ENCODE data around the gene PRKRA. TPM values are rescaled to one million over a fixed set of nuclear protein-coding genes. Genes with fewer than 3 reads are reported as not detected.

Gene PRKRA
- total and polyA plus RNA-seq, 4 donors, result 8.3 to 28.1 (median 13.4) TPM

- H3K36me3 ChIP-seq (ENCODE audit: control insufficient read depth in 4 of 4, insufficient read depth in 3 of 4, low read depth in 1 of 4, low read length in 3 of 4), result no peaks in the 10 kb centered on the region
- 33% methylated on average over 1 of the region's 1 CpG for WGBS
- no peak overlapping the region for H3K4me3 ChIP-seq (ENCODE audit: low read depth in 1 of 3, low read length in 3 of 3)
These were observed 31.9 kb downstream of the PRKRA start for GRCh38 chr2:178419123-178419522.

GRCh38 chr2:178418426-178418825, 32.5 kb downstream of the PRKRA start:
- WGBS, result 94% methylated on average over 1 of the region's 1 CpG
- no peak for DNase-seq (ENCODE audit: low spot score)
- TF ChIP-seq FOXA2 (IDR thresholded peaks at IDR 0.05), result no peak
- no peak for TF ChIP-seq GABPA (IDR thresholded peaks at IDR 0.05 in 1 of 2, conservative IDR thresholded peaks at IDR 0.05 in 1 of 2)
- TF ChIP-seq ATF3 (IDR thresholded peaks at IDR 0.05), result no peak
- TF ChIP-seq RAD21 (IDR thresholded peaks at IDR 0.05), result no peak
- TF ChIP-seq TAF1 (conservative IDR thresholded peaks at IDR 0.05), result no peak
- no peak for TF ChIP-seq SP1 (IDR thresholded peaks at IDR 0.05)
- TF ChIP-seq CTCF (IDR thresholded peaks at IDR 0.05; ENCODE audit: low read depth, low read length, missing input control), result no peak
- no peak for TF ChIP-seq EGR1 (IDR thresholded peaks at IDR 0.05; ENCODE audit: low read depth in 2 of 2)
- TF ChIP-seq HNF4A (conservative IDR thresholded peaks at IDR 0.05), result no peak
- no peak for TF ChIP-seq FOXA1 (IDR thresholded peaks at IDR 0.05)
- TF ChIP-seq YY1 (IDR thresholded peaks at IDR 0.05), result no peak

More at GRCh38 chr2:178419123-178419522, 31.9 kb downstream of the PRKRA start:
- peaks cover 0 to 9% (median 4%) of the 10 kb centered on the region in 4 donors for H3K4me1 ChIP-seq (ENCODE audit: control insufficient read depth in 4 of 4, insufficient read depth in 4 of 4, low read length in 3 of 4)
- no peak for DNase-seq (ENCODE audit: low spot score)
- no peaks in the 10 kb centered on the region for H3K9me3 ChIP-seq (ENCODE audit: control insufficient read depth in 4 of 4, low read length in 3 of 4)
- H3K27me3 ChIP-seq (ENCODE audit: control insufficient read depth in 4 of 4, insufficient read depth in 4 of 4, low read length in 3 of 4), result no peaks in the 10 kb centered on the region
- TF ChIP-seq REST (IDR thresholded peaks at IDR 0.05), result no peak
- no peak for TF ChIP-seq HNF4G (IDR thresholded peaks at IDR 0.05)
- TF ChIP-seq FOXA2 (IDR thresholded peaks at IDR 0.05), result no peak
- TF ChIP-seq MAX (IDR thresholded peaks at IDR 0.05), result no peak
- TF ChIP-seq JUND (IDR thresholded peaks at IDR 0.05), result no peak
- TF ChIP-seq HNF4A (conservative IDR thresholded peaks at IDR 0.05), result no peak
- TF ChIP-seq NR2F2 (IDR thresholded peaks at IDR 0.05), result no peak
- TF ChIP-seq CTCF (IDR thresholded peaks at IDR 0.05; ENCODE audit: low read depth, low read length, missing input control), result peak; percentile 18
- peak; percentile 52 to 78 for TF ChIP-seq RAD21 (IDR thresholded peaks at IDR 0.05)
- no peak overlapping the region for H3K9ac ChIP-seq (ENCODE audit: low read depth in 1 of 2, low read length in 2 of 2)
- no peak overlapping the region for H3K27ac ChIP-seq (ENCODE audit: low read depth in 1 of 2, low read length in 2 of 2)

More at GRCh38 chr2:178418426-178418825, 32.5 kb downstream of the PRKRA start:
- no peaks in the 10 kb centered on the region for H3K36me3 ChIP-seq (ENCODE audit: control insufficient read depth in 4 of 4, insufficient read depth in 3 of 4, low read depth in 1 of 4, low read length in 3 of 4)
- H3K27me3 ChIP-seq (ENCODE audit: control insufficient read depth in 4 of 4, insufficient read depth in 4 of 4, low read length in 3 of 4), result no peaks in the 10 kb centered on the region
- H3K27ac ChIP-seq (ENCODE audit: low read depth in 1 of 2, low read length in 2 of 2), result no peak overlapping the region
- H3K4me3 ChIP-seq (ENCODE audit: low read depth in 1 of 3, low read length in 3 of 3), result no peak overlapping the region
- H3K9ac ChIP-seq (ENCODE audit: low read depth in 1 of 2, low read length in 2 of 2), result no peak overlapping the region
- H3K4me1 ChIP-seq (ENCODE audit: control insufficient read depth in 4 of 4, insufficient read depth in 4 of 4, low read length in 3 of 4), result peaks cover 0 to 13% (median 9%) of the 10 kb centered on the region in 4 donors
- H3K9me3 ChIP-seq (ENCODE audit: control insufficient read depth in 4 of 4, low read length in 3 of 4), result no peaks in the 10 kb centered on the region
